Stimulated activated naive B cell treated with anti-CD40 and anti-IgM and Interleukin-4, amounts not matched to agents 10 μg/mL and 1 μg/mL and 100 μg/mL, for 72 hours (primary cell): ENCODE measurements around the gene TRH.
"Not testable (repeated sequence)": the region's sequence is repeated elsewhere in the genome, so short reads cannot be mapped to it uniquely, and the experiment has no call there.

ENCODE experiments used
- ATAC-seq, 2 donors: fragments of 150-1000 bp; cut with Tn5 transposase; replicated peaks; 2 replicates each; pipeline ENCODE4 v1.10.0; 2021; ENCODE audit warnings: moderate library complexity in 1 of 2
- DNase-seq: peaks from one replicate; pipeline ENCODE4 v3.0.0; 2021
- H3K27ac Mint-ChIP-seq: one replicate; pipeline ENCODE4 v1.8.0; 2022; ENCODE audit warnings: mild to moderate bottlenecking, mixed read lengths
- H3K27me3 Mint-ChIP-seq, 2 donors: one replicate each; pipeline ENCODE4 v1.8.0; 2022; ENCODE audit warnings: mixed read lengths in 2 of 2
- H3K36me3 Mint-ChIP-seq, 2 donors: one replicate each; pipeline ENCODE4 v1.8.0; 2022; ENCODE audit warnings: mixed read lengths in 2 of 2, mild to moderate bottlenecking in 1 of 2
- H3K4me1 Mint-ChIP-seq, 2 donors: one replicate each; pipeline ENCODE4 v1.8.0; 2022; ENCODE audit warnings: mixed read lengths in 2 of 2, mild to moderate bottlenecking in 1 of 2
- H3K4me3 Mint-ChIP-seq, 2 donors: one replicate each; pipeline ENCODE4 v1.8.0; 2022; ENCODE audit warnings: mild to moderate bottlenecking in 2 of 2, mixed read lengths in 2 of 2, moderate library complexity in 1 of 2
- H3K9me3 Mint-ChIP-seq, 2 donors: one replicate each; pipeline ENCODE4 v1.8.0; 2022; ENCODE audit warnings: mixed read lengths in 2 of 2, mild to moderate bottlenecking in 1 of 2

TRH gene

DNA sequence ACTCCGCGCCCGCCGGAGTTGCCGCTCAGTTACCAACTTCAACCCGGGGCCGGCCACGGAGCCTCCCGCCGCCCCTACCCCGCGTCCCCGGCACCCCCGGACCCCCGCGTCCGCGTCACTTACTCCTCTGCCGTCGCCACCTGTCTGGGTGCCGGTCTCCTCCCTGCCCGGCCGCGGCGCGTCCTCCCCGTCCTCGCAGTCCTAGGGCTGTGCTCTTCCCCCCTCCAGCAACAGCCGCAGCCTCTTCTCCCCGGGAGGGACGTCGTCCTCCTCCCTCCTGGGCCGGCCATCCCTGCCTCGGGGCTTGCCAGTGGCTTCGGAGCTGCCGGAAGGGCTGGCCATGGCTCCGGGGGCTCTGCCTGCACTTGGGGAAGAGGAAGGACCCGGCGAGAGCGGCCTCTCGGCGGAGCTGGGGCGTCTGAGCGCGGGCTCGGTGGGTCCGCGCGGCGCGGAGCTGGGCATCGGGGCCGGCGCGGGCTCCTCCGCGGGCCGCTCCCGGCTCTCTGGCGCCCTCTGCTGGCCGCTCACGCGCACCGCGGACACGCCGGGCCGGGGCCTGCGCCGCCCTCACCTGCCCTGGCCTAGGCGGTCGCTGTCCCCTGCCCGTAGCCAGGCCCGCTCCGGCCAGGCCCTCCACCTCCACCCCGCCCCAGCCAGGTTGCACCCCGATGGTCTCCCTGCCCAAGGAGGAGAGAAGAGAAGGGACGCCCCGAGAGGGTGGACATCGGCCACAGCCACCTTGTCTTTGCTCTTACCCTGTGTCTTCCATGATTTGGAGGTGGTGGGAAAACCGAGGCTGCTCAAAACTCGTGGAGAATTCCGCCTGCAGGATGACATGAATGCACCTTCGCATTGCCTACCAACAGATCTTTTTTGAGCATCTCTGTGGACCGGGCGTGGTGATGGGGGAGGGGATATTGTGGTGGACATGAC, 28.4 kb downstream of the TRH start:
- not testable (repeated sequence) for H3K36me3 Mint-ChIP-seq, H3K27ac Mint-ChIP-seq, H3K9me3 Mint-ChIP-seq
- ATAC-seq (peak; percentile 78 to 81), DNase-seq (peak; percentile 53)
- peaks cover 6 to 18% of the 10 kb centered on the region in 2 donors for H3K4me1 Mint-ChIP-seq
- peaks cover 39 to 51% of the 10 kb centered on the region in 2 donors for H3K27me3 Mint-ChIP-seq
- H3K4me3 Mint-ChIP-seq: peak overlapping the region; percentile 65 to 71

- Mint-ChIP-seq H3K9me3 (no peaks in the 10 kb centered on the region), H3K27ac (no peak overlapping the region)
Observed at GRCh38 chr3:130010556-130010955, 36.0 kb downstream of the TRH start.

DNA sequence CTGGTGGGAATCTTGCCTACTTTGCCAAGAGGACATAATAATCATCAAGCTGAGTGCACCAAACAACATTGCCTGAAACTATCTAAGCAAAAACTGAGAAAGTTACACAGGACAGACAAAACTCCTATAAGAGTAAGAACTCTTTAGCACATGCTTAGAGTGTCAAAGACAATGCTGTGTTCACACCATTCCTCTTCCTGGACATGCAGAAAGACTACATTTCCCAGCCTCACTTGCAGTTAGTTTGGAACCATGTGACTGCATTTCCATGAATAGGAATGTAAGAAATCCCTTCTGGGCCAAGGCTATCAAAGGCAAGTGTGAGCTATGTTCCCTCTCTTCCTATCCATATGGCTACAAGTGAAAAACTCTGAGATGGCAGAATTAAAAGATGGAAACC, 37.6 kb downstream of the TRH start:
- H3K4me3 Mint-ChIP-seq, DNase-seq, H3K36me3 Mint-ChIP-seq, ATAC-seq, H3K4me1 Mint-ChIP-seq, H3K9me3 Mint-ChIP-seq, H3K27ac Mint-ChIP-seq: not testable (repeated sequence)
- peaks cover 8 to 12% of the 10 kb centered on the region in 2 donors for H3K27me3 Mint-ChIP-seq

More at GRCh38 chr3:130010556-130010955, 36.0 kb downstream of the TRH start:
- ATAC-seq: no peak
- Mint-ChIP-seq H3K4me1 (no peaks in the 10 kb centered on the region), H3K36me3 (no peaks in the 10 kb centered on the region), H3K4me3 (no peak overlapping the region), H3K27me3 (peaks cover 17 to 19% of the 10 kb centered on the region in 2 donors)
- DNase-seq: no peak

DNA sequence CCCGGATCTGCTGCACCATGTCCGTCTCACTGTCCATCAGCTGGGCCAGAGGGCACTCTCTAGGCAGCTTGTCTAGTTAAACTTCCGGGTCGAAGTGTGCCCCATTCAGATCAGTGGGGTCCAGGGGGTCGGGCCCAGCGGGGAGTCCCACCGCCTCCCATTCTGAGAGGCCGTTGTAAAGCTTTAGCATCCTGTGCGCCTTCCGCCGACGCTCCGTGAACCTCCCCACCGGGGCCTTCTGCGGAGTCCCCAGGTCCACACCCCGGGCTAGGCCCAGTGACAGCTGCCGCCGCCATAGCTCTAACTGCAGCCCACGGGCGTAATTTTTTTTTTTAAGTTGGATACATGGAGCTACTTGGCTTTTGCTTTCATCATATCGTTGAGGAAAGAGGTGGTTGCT, 38.7 kb downstream of the TRH start:
- not testable (repeated sequence) for H3K9me3 Mint-ChIP-seq, H3K27ac Mint-ChIP-seq, H3K4me1 Mint-ChIP-seq, H3K36me3 Mint-ChIP-seq, ATAC-seq, H3K4me3 Mint-ChIP-seq, DNase-seq
- peaks cover 13 to 15% of the 10 kb centered on the region in 2 donors for H3K27me3 Mint-ChIP-seq

- DNase-seq (no peak), ATAC-seq (no peak)
- H3K9me3 Mint-ChIP-seq: no peaks in the 10 kb centered on the region
- peaks cover 16 to 23% of the 10 kb centered on the region in 2 donors for H3K27me3 Mint-ChIP-seq
- no peak overlapping the region for H3K27ac Mint-ChIP-seq
- H3K4me3 Mint-ChIP-seq: no peak overlapping the region
- no peaks in the 10 kb centered on the region for H3K36me3 Mint-ChIP-seq
- H3K4me1 Mint-ChIP-seq: no peaks in the 10 kb centered on the region
Observed at GRCh38 chr3:130014526-130014925, 40.0 kb downstream of the TRH start.

DNA sequence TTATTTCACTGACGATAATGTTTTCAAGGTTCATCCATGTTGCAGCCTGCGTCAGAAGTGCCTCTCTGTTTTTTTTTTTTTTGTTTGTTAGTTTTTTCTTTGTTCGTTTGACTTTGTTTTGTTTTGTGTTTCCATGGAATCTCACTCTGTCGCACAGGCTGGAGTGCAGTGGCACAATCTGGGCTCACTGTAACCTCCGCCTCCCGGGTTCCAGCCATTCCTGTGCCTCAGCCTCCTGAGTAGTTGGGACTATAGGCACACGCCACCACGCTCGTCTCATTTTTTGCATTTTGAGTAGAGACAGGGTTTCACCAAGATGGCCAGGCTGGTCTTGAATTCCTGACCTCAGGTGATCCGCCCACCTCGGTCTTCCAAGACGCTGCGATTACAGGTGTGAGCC, 43.1 kb downstream of the TRH start:
- ATAC-seq, H3K36me3 Mint-ChIP-seq, H3K4me3 Mint-ChIP-seq, H3K4me1 Mint-ChIP-seq, DNase-seq, H3K9me3 Mint-ChIP-seq, H3K27ac Mint-ChIP-seq: not testable (repeated sequence)
- H3K27me3 Mint-ChIP-seq: peaks cover 16 to 29% of the 10 kb centered on the region in 2 donors

DNA sequence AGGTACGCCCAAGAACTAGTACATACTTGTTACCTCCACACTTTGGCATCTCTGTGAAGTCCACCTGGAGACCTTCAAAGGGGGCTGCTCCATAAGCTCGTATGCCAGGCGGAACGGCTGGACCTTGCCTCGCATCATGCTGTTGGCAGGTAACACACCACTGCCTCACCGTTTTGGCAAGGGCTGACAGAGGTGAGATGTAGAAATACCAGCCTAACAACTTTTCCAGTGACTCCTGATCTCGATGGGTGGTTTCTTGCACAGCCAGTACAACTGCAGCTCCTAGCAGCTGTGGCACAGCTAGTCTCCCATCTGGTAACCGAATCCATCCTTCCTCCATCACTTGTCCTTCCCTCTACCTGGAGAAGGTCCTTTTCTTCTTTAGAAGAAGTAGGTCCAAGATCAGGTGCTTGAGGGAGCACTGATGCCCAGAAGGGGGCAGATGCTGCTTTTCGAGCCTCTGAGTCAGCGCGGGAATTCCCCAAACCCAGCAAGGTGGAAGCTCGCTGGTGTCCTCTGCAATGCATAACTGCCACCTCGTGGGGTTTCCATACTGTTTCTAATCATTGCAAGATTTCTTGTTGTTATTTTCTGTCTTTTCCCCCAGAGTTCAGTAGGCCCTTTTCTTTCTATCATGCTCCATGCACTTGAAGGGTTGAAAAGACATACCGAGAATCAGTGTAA, 51.8 kb downstream of the TRH start:
- H3K4me3 Mint-ChIP-seq, H3K36me3 Mint-ChIP-seq, H3K27ac Mint-ChIP-seq, H3K9me3 Mint-ChIP-seq, H3K4me1 Mint-ChIP-seq, ATAC-seq: not testable (repeated sequence)
- DNase-seq: peak; percentile 12
- peaks cover 0 to 11% of the 10 kb centered on the region in 2 donors for H3K27me3 Mint-ChIP-seq

GRCh38 chr3:130027437-130027836, 52.9 kb downstream of the TRH start:
- H3K27ac Mint-ChIP-seq: peak overlapping the region; percentile 56

More at GRCh38 chr3:130027437-130027836, 52.9 kb downstream of the TRH start:
- H3K4me1 Mint-ChIP-seq, H3K9me3 Mint-ChIP-seq, H3K4me3 Mint-ChIP-seq, DNase-seq, H3K36me3 Mint-ChIP-seq, ATAC-seq, H3K27me3 Mint-ChIP-seq: not testable (repeated sequence)
